Activated naive CD4-positive, alpha-beta T cell treated with anti-CD3 and anti-CD28 coated beads, Interleukin-2, amount 10 ng/mL, durations not matched to agents 7 days and 5 days (primary cell): ENCODE data around the gene ADAM19.

Experiments
- CTCF ChIA-PET: fragments of 350-600 bp; sonication (Branson Sonifier 250); formaldehyde crosslinking; loops from one replicate; lab custom pipeline; 2021; ENCODE audit warnings: antibody characterized with exemption; lab: Charles Lee
- DNase-seq: peaks from one replicate; pipeline ENCODE4 v3.0.0-alpha.2; 2020
- H3K27ac Mint-ChIP-seq: one replicate; pipeline ENCODE4 v1.8.0; 2021; ENCODE audit warnings: mild to moderate bottlenecking, moderate library complexity, mixed read lengths
- H3K27me3 Mint-ChIP-seq: one replicate; pipeline ENCODE4 v1.8.0; 2021; ENCODE audit warnings: mild to moderate bottlenecking, mixed read lengths
- H3K36me3 Mint-ChIP-seq: one replicate; pipeline ENCODE4 v1.8.0; 2021; ENCODE audit warnings: mixed read lengths
- H3K4me1 Mint-ChIP-seq: one replicate; pipeline ENCODE4 v1.8.0; 2021; ENCODE audit warnings: mixed read lengths
- H3K4me3 Mint-ChIP-seq: one replicate; pipeline ENCODE4 v1.8.0; 2021; ENCODE audit warnings: mild to moderate bottlenecking, moderate library complexity, mixed read lengths
- H3K9me3 Mint-ChIP-seq: one replicate; pipeline ENCODE4 v1.8.0; 2021; ENCODE audit warnings: mixed read lengths

ADAM19 gene

DNA sequence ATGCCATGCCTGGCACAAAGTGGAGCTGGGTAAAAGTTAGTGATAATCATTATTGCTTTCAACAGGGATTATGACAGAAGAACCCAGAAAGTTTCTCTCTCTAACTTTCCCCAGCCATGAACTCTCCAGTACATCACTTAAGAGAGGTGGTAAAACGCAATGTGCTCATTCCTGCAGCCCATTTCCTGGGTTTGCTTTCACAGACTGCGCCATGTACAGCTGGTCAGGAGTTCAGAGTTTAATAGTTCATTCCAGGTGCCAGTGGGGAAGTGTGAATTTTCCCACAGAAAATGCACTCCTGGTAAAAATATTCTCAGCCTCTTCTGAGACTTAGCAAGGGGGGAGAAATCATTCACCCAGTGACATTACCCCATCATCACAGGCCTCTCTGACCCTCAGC, 35.5 kb downstream of the ADAM19 start:
- H3K27me3 Mint-ChIP-seq = no peaks in the 10 kb centered on the region
- no peaks in the 10 kb centered on the region for H3K9me3 Mint-ChIP-seq
- H3K4me3 Mint-ChIP-seq = peak overlapping the region; percentile 27
- peak overlapping the region; percentile 88 for H3K27ac Mint-ChIP-seq
- CTCF ChIA-PET = interaction anchor here (2.0 kb wide), 1 partner anchor 179 kb away, joined by 12 read pairs; no protein-coding TSS in a partner anchor
- H3K36me3 Mint-ChIP-seq = peaks cover 47% of the 10 kb centered on the region
- no peak for DNase-seq
- H3K4me1 Mint-ChIP-seq = peaks cover 84% of the 10 kb centered on the region

DNA sequence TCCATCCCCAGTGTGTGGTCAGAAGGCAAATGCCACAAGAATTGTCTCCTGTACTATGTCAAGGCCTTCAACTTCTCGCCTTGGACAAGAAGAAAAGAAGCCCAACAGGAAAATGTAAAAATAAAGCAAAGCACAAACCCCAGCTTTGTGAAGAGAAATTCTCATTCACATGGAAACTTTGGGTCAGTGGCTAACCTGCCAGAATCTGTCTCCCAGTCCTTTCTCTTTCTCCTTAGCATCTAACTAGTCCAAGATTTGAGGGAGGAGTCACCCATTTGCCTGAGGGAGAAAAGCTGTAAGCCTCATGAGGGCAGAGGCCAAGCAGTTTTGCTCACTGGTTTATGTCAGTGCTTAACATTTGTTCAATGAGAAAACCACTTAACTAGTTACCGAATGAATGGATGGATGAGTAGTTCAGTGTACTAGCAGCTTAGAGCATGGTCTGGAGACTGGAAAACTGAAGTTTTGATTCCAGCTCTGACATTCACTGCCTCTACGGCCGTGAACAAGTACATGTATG, 36.0 kb downstream of the ADAM19 start:
- DNase-seq = no peak
- Mint-ChIP-seq H3K36me3 (peaks cover 49% of the 10 kb centered on the region), H3K4me3 (peak overlapping the region; percentile 27), H3K4me1 (peaks cover 79% of the 10 kb centered on the region), H3K27ac (peak overlapping the region; percentile 88), H3K9me3 (no peaks in the 10 kb centered on the region), H3K27me3 (no peaks in the 10 kb centered on the region)
- CTCF ChIA-PET = interaction anchor here (0.7 kb wide), 1 partner anchor 111 kb away, joined by 3 read pairs; no protein-coding TSS in a partner anchor

DNA sequence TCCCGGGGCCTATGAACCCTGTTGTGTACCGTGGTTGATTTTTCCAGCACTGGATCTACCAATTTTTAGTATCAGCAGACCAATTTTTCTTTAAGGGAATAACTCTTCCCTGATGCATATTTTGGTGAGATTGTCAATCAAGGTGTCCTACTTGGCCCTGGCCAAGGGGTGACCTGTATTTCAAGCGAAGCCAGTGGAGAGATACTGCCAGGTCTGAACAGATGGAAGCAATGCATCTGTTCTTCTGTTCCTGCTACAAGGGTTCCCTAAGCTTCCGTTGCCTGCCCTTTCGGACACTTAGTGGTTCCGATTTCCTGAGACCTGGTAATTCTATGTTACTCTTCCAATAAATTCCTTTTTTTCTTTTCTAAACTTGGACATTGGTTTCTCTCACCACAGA, 37.3 kb downstream of the ADAM19 start:
- DNase-seq = no peak
- H3K27me3 Mint-ChIP-seq = no peaks in the 10 kb centered on the region
- peaks cover 70% of the 10 kb centered on the region for H3K4me1 Mint-ChIP-seq
- H3K36me3 Mint-ChIP-seq = peaks cover 49% of the 10 kb centered on the region
- H3K9me3 Mint-ChIP-seq = no peaks in the 10 kb centered on the region
- H3K27ac Mint-ChIP-seq = peak overlapping the region; percentile 55
- CTCF ChIA-PET = no interaction called here
- H3K4me3 Mint-ChIP-seq = no peak overlapping the region

DNA sequence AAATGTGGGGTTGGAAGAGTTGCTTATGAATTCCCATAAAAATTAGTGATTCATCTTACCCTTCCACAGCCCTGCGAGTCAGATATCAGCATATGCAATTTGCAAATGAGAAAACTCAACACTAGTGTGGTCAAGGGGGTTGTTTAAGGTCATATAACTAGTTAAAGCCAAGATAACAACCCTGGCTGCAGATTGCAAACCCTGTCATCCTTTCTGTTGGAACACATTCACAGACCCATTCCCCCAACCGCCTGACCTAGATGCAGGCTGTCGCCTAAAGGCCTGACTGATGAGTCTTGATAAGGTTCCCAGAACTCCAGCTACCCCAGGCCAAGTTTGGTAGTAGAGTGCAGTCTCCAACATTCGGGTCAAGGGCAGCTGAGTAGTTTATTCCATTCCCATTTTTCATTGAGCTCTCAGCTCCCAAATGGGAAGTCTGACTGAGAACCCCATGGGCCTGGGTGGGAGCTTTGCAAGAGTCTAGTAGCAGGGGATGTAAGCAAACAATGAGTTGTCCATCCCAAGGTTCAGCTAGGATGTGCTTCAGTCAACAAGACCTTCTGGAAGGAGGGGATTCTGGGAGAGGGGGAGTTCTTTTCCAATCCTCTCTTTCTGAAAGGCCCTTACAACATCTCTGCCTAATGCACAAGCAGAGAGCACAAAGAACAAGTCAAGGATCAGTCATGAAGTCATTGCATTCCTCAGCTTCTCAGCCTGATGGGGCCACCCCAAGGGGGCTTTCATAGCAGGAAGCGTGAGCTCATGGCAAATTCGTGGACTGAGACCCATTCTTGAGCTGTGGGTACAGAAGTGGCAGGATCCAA, 40.3 kb downstream of the ADAM19 start:
- peaks cover 72% of the 10 kb centered on the region for H3K36me3 Mint-ChIP-seq
- no peaks in the 10 kb centered on the region for H3K27me3 Mint-ChIP-seq
- no peaks in the 10 kb centered on the region for H3K9me3 Mint-ChIP-seq
- CTCF ChIA-PET = interaction anchor here (0.9 to 1.1 kb wide), 2 partner anchors 9 to 63 kb away, joined by 4 read pairs; no protein-coding TSS in a partner anchor
- peaks cover 49% of the 10 kb centered on the region for H3K4me1 Mint-ChIP-seq
- H3K27ac Mint-ChIP-seq = no peak overlapping the region
- DNase-seq = no peak
- H3K4me3 Mint-ChIP-seq = no peak overlapping the region

DNA sequence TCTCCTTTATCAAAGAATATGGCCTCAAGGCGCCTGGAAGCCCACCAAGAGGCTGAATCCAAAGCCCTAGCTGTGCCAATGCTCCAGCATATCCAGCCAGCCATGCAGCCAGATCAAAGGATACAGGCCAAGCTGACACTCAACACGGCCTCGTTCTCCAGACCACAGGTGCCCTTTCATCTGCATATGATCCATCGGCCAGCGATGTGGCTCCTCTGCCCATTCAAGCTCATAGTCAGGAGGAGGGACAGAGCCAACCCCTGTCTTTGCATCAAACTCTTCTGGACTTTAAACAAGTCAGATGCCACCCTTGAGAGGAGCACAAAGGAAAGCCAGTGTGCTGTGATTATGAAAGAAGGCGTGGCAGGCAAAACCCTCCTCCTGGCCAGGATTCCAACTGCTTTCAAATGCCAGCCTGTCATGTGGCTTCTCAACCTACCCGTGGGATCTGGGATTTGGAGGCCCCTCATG, 42.5 kb downstream of the ADAM19 start:
- Mint-ChIP-seq H3K36me3 (peaks cover 83% of the 10 kb centered on the region), H3K4me1 (peaks cover 47% of the 10 kb centered on the region), H3K4me3 (no peak overlapping the region), H3K27ac (peak overlapping the region; percentile 49), H3K27me3 (no peaks in the 10 kb centered on the region), H3K9me3 (no peaks in the 10 kb centered on the region)
- CTCF ChIA-PET = interaction anchor here (1.2 kb wide), 1 partner anchor 16 kb away, joined by 3 read pairs; no protein-coding TSS in a partner anchor
- DNase-seq = no peak

DNA sequence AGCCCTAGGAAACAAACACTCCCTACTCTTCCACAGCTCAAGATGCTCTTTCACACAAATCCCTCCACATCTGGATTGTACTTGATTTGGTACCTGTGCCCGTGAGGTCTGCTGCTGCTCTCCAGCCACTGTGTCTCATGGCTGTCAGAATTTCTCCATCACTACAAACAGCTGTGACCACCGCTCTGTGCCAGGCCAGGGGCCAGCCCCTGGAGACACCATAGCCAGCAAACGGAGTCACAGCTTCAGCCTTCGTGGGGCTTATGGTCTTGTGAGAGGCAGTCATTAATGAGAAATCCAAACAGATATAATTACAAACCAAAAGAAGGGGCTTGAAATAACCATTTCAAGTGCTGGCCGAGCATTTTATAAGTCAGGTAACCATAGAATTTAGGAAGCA, 43.6 kb downstream of the ADAM19 start:
- peaks cover 49% of the 10 kb centered on the region for H3K4me1 Mint-ChIP-seq
- DNase-seq = no peak
- H3K27ac Mint-ChIP-seq = no peak overlapping the region
- peaks cover 87% of the 10 kb centered on the region for H3K36me3 Mint-ChIP-seq
- no peak overlapping the region for H3K4me3 Mint-ChIP-seq
- H3K27me3 Mint-ChIP-seq = no peaks in the 10 kb centered on the region
- CTCF ChIA-PET = no interaction called here
- no peaks in the 10 kb centered on the region for H3K9me3 Mint-ChIP-seq

DNA sequence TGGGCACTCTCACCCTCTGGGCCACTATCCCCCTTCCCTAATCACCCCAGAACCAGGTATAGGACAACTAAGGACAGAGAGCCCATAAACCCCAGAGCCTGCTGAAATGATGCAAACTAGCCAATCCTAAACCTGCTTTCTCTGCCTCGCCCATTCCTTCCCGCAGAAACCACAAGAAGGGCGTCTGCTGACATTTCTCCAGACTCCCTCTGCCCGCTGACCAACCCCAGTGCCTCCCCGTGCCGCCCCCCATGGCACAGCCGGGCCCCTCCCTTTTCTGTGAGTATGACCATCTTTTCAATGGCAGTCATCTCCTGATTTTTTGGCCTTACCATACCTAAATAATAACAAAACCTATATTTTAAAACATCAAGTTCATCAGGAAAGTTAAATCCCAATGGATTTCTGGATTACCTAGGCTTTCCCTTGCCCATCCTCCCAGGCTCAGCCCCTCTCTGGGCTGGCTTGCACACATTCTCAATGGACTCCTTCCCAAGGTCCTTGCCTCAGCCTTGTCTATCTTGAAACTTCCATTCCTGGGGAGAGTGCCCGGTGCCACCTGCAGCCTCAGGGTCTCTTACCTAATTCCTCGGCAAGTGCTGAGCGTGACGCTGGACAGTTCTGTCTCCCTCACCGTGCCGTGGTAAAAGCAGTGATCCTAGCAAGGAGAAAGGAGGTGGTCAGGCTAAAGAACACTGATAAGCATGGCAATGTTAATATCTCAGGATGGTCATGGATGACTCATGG, 45.2 kb downstream of the ADAM19 start:
- Mint-ChIP-seq H3K36me3 (peaks cover 83% of the 10 kb centered on the region), H3K27ac (no peak overlapping the region), H3K4me1 (peaks cover 53% of the 10 kb centered on the region), H3K4me3 (no peak overlapping the region), H3K9me3 (no peaks in the 10 kb centered on the region), H3K27me3 (no peaks in the 10 kb centered on the region)
- CTCF ChIA-PET = no interaction called here
- DNase-seq = no peak

DNA sequence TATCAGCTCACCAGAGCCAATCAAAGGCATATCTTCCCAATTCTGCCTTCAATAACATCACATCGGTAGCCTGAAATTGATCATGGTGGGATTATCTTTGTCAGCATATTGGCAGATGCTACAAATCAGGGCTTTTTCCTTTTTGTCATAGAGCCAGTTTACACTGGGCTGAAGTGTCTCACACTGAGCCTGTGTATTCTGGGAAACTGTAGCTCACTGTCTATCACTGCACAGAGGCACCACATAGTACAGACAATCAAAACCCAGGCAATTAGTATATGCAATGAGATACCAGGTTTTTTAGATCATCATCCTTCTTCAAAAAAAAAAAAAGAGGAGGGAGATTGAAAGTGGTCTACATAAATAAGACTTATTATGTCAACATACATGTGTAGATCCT, 46.6 kb downstream of the ADAM19 start:
- H3K27me3 Mint-ChIP-seq = no peaks in the 10 kb centered on the region
- CTCF ChIA-PET = no interaction called here
- H3K36me3 Mint-ChIP-seq = peaks cover 79% of the 10 kb centered on the region
- peaks cover 49% of the 10 kb centered on the region for H3K4me1 Mint-ChIP-seq
- no peaks in the 10 kb centered on the region for H3K9me3 Mint-ChIP-seq
- H3K27ac Mint-ChIP-seq = no peak overlapping the region
- DNase-seq = no peak
- no peak overlapping the region for H3K4me3 Mint-ChIP-seq

DNA sequence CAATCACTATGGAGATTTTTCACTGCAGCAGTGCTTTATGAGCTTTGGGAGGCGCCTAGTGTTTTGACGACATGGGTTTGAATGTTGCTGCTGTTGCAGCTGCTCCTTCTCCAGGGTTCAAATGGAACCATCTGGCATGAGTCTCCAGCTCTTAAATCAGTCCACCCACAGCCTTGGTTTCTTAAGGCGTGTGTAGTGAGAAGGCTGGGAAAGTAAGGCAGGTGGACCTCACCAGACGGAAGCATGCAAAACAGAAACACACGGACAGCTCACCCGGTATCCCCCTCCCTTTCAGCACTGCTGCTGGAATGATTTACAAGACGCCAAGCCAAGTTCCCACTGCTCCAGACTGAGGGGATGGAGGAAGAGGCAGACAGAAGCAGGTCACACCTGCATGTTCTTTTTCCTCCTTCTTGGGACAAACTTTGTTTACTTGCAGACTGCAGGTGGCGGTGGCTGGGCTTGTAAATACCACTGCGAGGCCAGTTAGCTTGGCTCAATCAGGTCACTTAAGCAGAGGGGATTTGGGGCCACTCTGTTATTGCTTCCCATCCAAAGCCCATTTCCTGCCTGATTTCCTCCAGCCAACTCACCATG, 47.4 kb downstream of the ADAM19 start:
- no peak for DNase-seq
- no peaks in the 10 kb centered on the region for H3K9me3 Mint-ChIP-seq
- H3K4me1 Mint-ChIP-seq = peaks cover 49% of the 10 kb centered on the region
- CTCF ChIA-PET = interaction anchor here (1.1 kb wide), 1 partner anchor 190 kb away, joined by 3 read pairs; no protein-coding TSS in a partner anchor
- peaks cover 81% of the 10 kb centered on the region for H3K36me3 Mint-ChIP-seq
- no peak overlapping the region for H3K4me3 Mint-ChIP-seq
- peak overlapping the region; percentile 74 for H3K27ac Mint-ChIP-seq
- H3K27me3 Mint-ChIP-seq = no peaks in the 10 kb centered on the region

DNA sequence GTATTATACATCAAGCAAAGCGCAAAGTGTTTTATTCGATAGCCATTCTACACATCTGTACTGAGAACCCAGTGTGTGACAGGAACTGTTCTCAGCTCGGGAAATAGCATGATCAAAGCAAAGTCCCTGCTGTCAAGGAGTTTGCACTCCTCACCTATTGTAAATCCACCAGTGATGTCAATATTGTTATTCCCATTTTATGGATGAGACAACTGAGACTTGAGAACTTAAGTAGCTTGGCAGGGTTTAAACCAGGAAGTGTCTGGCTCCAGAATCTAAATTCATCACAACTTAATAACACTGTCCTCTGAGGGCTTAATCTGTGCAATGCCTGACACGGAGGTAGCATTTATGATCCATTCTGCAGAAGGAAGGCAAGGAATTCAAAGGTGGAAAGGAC, 50.7 kb downstream of the ADAM19 start:
- Mint-ChIP-seq H3K27ac (no peak overlapping the region), H3K4me1 (peaks cover 50% of the 10 kb centered on the region), H3K9me3 (no peaks in the 10 kb centered on the region), H3K36me3 (peaks cover 73% of the 10 kb centered on the region), H3K27me3 (no peaks in the 10 kb centered on the region), H3K4me3 (no peak overlapping the region)
- CTCF ChIA-PET = no interaction called here
- DNase-seq = no peak

DNA sequence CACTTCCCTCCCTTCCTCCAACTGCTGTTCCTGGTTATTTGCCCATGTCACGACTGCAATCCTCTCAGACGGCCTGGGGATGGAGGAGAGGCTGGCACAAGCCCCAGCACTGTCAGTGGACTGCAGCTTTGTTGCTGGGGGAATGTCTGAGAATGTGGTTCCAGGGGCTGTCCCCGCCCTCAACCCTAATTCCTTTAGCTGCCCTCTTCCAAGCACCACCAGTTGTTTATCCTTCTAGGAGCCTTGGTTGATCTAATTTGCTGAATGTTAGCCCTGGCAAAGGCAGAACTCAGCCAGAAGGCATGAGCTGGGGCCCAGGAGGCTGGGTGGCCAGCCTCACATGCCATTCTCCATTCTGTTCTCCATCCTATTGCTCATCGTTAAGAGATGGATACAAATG, 51.6 kb downstream of the ADAM19 start:
- Mint-ChIP-seq H3K4me3 (no peak overlapping the region), H3K27me3 (no peaks in the 10 kb centered on the region), H3K9me3 (no peaks in the 10 kb centered on the region), H3K4me1 (peaks cover 51% of the 10 kb centered on the region), H3K36me3 (peaks cover 69% of the 10 kb centered on the region), H3K27ac (no peak overlapping the region)
- DNase-seq = no peak
- CTCF ChIA-PET = interaction anchor here (0.7 kb wide), 1 partner anchor 125 kb away, joined by 3 read pairs; no protein-coding TSS in a partner anchor

DNA sequence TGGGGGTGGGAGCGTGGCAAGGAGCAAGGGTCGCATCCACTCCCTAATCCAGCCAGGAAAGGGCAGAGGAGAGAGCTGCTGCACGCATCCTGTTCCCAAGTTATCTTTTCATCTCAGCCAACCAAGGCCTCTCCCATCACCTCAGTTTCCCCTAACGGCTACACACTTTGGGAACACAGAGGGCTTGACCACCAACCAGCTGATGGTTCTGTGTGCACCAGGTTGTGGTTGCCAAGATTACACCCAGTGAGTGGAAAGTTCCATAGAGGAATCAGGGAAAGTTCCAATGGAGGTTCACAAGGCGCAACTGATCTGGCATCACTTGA, 53.9 kb downstream of the ADAM19 start:
- Mint-ChIP-seq H3K36me3 (peaks cover 65% of the 10 kb centered on the region), H3K27ac (peak overlapping the region; percentile 8)
- CTCF ChIA-PET = no interaction called here

DNA sequence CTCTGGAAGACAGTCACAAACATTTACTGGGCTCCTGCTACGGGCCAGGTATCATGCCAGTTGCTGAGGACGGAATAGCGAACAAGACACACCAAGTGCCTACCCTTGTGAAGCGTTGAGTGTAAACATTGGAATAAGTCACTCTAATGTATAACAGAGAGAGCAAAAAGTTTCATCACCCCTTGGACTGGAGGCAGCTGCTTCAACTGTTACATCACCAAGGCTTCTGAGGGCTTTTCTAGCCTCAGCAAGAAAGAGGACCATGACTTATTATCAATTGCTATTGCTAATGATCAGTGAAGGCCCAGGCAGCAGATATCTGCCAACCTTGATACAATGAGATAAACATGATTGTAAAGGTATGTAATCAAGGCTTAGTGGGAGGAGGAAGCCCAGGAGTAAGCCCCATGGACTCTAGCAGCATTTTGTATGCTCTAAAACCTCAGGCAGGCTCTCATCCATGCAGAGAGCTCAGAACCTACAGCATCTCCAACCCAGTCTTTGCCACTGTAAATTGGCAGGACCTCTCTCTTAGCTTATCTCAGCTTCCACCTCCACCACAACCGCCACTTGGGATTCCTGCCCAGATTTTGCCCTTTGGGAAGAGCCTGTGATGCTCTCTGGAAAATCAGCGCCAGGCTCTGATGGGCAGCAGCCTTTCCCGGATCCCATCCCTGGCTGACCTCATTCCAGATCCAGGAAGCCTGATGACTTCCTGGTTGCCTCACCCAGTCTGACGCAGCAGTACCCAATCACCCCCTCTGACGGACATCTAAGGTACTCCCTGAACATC, 54.5 kb downstream of the ADAM19 start:
- CTCF ChIA-PET = no interaction called here

More for the DNA sequence above, 53.9 kb downstream of the ADAM19 start:
- no peaks in the 10 kb centered on the region for H3K9me3 Mint-ChIP-seq
- H3K4me3 Mint-ChIP-seq = no peak overlapping the region
- H3K27me3 Mint-ChIP-seq = no peaks in the 10 kb centered on the region
- H3K4me1 Mint-ChIP-seq = peaks cover 42% of the 10 kb centered on the region
- DNase-seq = no peak

More for the DNA sequence above, 54.5 kb downstream of the ADAM19 start:
- Mint-ChIP-seq H3K27me3 (no peaks in the 10 kb centered on the region), H3K4me3 (no peak overlapping the region), H3K4me1 (peaks cover 37% of the 10 kb centered on the region), H3K9me3 (no peaks in the 10 kb centered on the region), H3K27ac (peak overlapping the region; percentile 35), H3K36me3 (peaks cover 68% of the 10 kb centered on the region)
- DNase-seq = no peak
